Measurements from ENCODE around the gene MSLN.

DNA sequence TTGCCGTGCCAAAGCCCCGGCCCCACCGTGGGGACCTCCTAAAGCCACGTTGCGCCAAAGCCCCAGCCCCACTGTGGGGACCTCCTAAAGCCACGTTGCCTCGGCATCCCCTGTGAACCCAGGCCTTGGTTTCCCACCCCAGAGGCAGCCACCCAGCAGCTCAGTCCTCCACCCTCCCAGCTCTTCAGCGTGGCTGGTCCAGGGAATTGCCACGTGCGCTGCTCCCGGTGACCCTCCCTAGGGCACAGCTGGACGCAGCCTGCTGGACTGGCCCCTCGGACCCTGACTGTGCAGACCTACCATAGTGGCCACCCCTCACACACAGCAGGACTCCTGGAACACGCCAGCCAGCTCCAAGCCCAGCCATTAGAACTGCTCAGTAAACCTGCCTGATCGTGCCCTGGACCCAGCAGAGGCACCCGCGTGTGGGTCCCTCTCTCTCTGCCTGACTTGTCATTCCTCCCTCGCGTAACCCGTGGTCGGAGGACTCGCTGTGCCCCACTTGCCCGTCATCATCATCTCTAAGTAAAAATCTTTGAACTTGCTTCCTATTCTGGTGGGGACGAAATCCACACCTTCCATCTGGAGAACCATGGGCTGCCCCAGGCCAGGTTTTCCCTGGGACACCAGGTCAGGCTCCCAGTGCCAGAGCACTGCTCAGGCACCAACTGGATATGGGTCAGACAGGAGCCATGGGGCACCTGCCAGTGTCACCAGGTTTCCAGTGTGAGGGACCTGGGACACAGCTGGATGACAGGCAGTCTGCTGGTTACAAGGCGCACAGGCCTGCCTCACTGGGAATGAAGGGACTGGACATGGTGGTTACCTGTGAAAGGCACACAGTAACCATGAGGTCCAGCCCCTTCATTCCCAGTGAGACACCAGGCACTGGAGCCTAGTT is 25.3 kb upstream of the MSLN start:
- TF ChIP-seq POLR2A (IDR thresholded peaks at IDR 0.05; ENCODE audit: low read depth, low read length) (no peak), POLR2AphosphoS5 (IDR thresholded peaks at IDR 0.05; ENCODE audit: low read depth, low read length) (no peak)

All from GM12892 (cell line).